MCF 10A (cell line): ENCODE data around the gene PPBP. TPM values are rescaled to one million over a fixed set of nuclear protein-coding genes. Genes with fewer than 3 reads are reported as not detected.
A peak's percentile ranks its signal among the peaks of the same experiment; 100 is the strongest.

Experiments
- BruUV-seq: library from RNA; stranded (reverse); fragments of 400-500 nt; replicated peaks from 2 replicates; lab custom pipeline; 2021; lab: Mats Ljungman, UMichigan
- CTCF ChIA-PET: fragments of 300-600 bp; sonication (Branson Sonifier 250); formaldehyde crosslinking; extraction: SDS; loops from one replicate; lab custom pipeline; 2021; ENCODE audit warnings: antibody characterized with exemption, inconsistent platforms; lab: Yijun Ruan, JAX
- POLR2A ChIA-PET: fragments of 300-600, 350-650 bp; sonication (Branson Sonifier 250); formaldehyde crosslinking; extraction: SDS; loops from one replicate; lab custom pipeline; 2020; ENCODE audit warnings: antibody characterized with exemption, inconsistent platforms; lab: Yijun Ruan, JAX
- DNase-seq: peaks from one replicate; pipeline ENCODE4 v3.0.0-alpha.2; 2018; ENCODE audit not compliant: unreplicated experiment
- H3K27ac Mint-ChIP-seq: one replicate; pipeline ENCODE4 v1.8.0; 2022; ENCODE audit warnings: mild to moderate bottlenecking, low read depth, mixed read lengths; ENCODE audit not compliant: unreplicated experiment
- H3K27me3 Mint-ChIP-seq: one replicate; pipeline ENCODE4 v1.8.0; 2022; ENCODE audit warnings: mixed read lengths; ENCODE audit not compliant: insufficient read depth, unreplicated experiment
- H3K36me3 Mint-ChIP-seq: one replicate; pipeline ENCODE4 v1.8.0; 2022; ENCODE audit warnings: mild to moderate bottlenecking, moderate library complexity, mixed read lengths; ENCODE audit not compliant: insufficient read depth, unreplicated experiment
- H3K4me1 Mint-ChIP-seq: one replicate; pipeline ENCODE4 v1.8.0; 2022; ENCODE audit warnings: mixed read lengths; ENCODE audit not compliant: insufficient read depth, unreplicated experiment
- H3K4me3 Mint-ChIP-seq: one replicate; pipeline ENCODE4 v1.8.0; 2022; ENCODE audit warnings: mild to moderate bottlenecking, moderate library complexity, mixed read lengths; ENCODE audit not compliant: unreplicated experiment
- H3K9me3 Mint-ChIP-seq: one replicate; pipeline ENCODE4 v1.8.0; 2022; ENCODE audit warnings: mixed read lengths; ENCODE audit not compliant: unreplicated experiment
- CTCF ChIP-seq: fragments of 200-600 bp; IDR thresholded peaks from one replicate; pipeline ENCODE4 v1.8.0; 2022; ENCODE audit warnings: antibody characterized with exemption, mild to moderate bottlenecking; ENCODE audit not compliant: unreplicated experiment
- intact Hi-C: fragments of 100-400 bp; cut with micrococcal nuclease; formaldehyde crosslinking; loops from 2 replicates; pipeline ENCODE4 v1.14.1; 2022
- total RNA-seq: library from RNA; stranded (reverse); gene quantifications from 2 replicates; pipeline ENCODE4 v1.2.3, GENCODE V29; 2022

The PPBP gene
- total RNA-seq, 1 experiment from 2014 or later = not detected

DNA sequence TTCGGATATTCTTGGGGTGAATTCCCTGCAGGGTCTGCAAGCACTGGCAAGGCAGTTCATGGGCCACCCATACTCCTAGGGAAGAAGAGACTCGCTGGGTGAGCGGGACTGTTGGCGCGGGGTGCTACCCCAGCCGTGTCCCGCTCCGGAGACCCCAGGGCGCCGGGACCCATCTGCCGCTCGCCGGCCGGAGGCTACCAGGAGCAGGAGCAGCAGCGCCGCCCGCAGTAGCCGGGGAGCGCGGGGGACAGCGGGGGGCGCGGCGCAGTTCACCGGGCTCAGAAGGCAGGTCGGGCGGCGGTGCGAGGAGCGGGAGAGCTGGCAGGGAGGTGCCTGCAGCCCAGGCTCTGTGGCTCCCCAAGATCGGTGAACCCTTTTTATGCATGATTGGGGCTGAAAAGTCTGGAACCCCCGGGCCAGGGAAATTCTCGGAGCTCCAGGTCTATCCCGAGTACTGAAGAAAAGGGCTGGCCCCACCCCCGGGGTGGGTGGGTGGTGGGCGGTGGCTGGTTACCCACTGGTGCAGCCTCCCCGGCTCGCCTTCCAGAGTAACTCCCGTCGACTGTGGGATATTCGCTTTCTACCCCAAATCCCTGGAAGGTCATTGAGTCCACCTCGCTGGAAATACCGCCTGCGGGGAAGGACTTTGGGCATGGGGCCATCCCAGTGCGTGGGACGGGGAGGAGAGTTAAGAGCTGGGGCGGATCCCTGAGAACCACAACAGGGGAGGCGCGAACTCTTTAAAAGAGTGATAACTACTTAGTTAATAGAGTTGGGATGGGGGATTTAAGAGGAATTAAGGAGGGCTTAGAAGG, 43.7 kb downstream of the PPBP start:
- intact Hi-C loops = no loop called here
- no peak for TF ChIP-seq CTCF
- Mint-ChIP-seq H3K27me3 (no peaks in the 10 kb centered on the region), H3K9me3 (peaks cover 3% of the 10 kb centered on the region), H3K4me3 (peak overlapping the region; percentile 69), H3K27ac (no peak overlapping the region), H3K4me1 (no peaks in the 10 kb centered on the region), H3K36me3 (no peaks in the 10 kb centered on the region)
- peak; percentile 53 for DNase-seq
- ChIA-PET POLR2A (no interaction called here), CTCF (interaction anchor here (1.0 to 1.2 kb wide), 2 partner anchors 17 to 94 kb away, joined by 3 read pairs; no protein-coding TSS in a partner anchor)
- BruUV-seq = no TSS peak

- Mint-ChIP-seq H3K9me3 (peaks cover 8% of the 10 kb centered on the region), H3K4me3 (peak overlapping the region; percentile 69), H3K27me3 (no peaks in the 10 kb centered on the region), H3K4me1 (no peaks in the 10 kb centered on the region), H3K36me3 (no peaks in the 10 kb centered on the region), H3K27ac (no peak overlapping the region)
- ChIA-PET CTCF (interaction anchor here (1.2 kb wide), 1 partner anchor 94 kb away, joined by 3 read pairs; no protein-coding TSS in a partner anchor), POLR2A (no interaction called here)
- intact Hi-C loops = no loop called here
- no peak for TF ChIP-seq CTCF
- BruUV-seq = no TSS peak
- DNase-seq = no peak
Measured at GRCh38 chr4:73943555-73943954, 44.4 kb downstream of the PPBP start.

- POLR2A ChIA-PET = interaction anchor here (1.2 kb wide), 1 partner anchor 19 kb away, joined by 4 read pairs; no protein-coding TSS in a partner anchor
- H3K4me3 Mint-ChIP-seq = no peak overlapping the region
Measured at GRCh38 chr4:73936969-73937368, 51.0 kb downstream of the PPBP start.

More at GRCh38 chr4:73936969-73937368, 51.0 kb downstream of the PPBP start:
- CTCF ChIA-PET = no interaction called here
- TF ChIP-seq CTCF = no peak
- H3K4me1 Mint-ChIP-seq = no peaks in the 10 kb centered on the region
- intact Hi-C loops = no loop called here
- no peak overlapping the region for H3K27ac Mint-ChIP-seq
- no peaks in the 10 kb centered on the region for H3K27me3 Mint-ChIP-seq
- no TSS peak for BruUV-seq
- peaks cover 8% of the 10 kb centered on the region for H3K9me3 Mint-ChIP-seq
- DNase-seq = no peak
- H3K36me3 Mint-ChIP-seq = no peaks in the 10 kb centered on the region

Other genes starting within 250 kb of the PPBP start
- gene CXCL8, start 247.6 kb downstream of the PPBP start, total RNA-seq = 17.0 and 36.2 TPM in 2 replicates
- not detected in 2 replicates for gene CXCL6, start 151.5 kb downstream of the PPBP start, total RNA-seq
- gene PF4V1, start 134.9 kb downstream of the PPBP start, total RNA-seq = not detected in 2 replicates
- 35.0 and 49.3 TPM in 2 replicates for gene CXCL1, start 118.8 kb downstream of the PPBP start, total RNA-seq
- gene PF4, start 6.2 kb downstream of the PPBP start, total RNA-seq = not detected in 2 replicates
- 0.51 and 0.54 TPM in 2 replicates for gene CXCL5, start 10.5 kb upstream of the PPBP start, total RNA-seq
- gene CXCL3, start 50.5 kb upstream of the PPBP start, total RNA-seq = 9.2 and 9.8 TPM in 2 replicates
- 62.3 and 76.2 TPM in 2 replicates for gene CXCL2, start 111.0 kb upstream of the PPBP start, total RNA-seq
- 110 and 113 TPM in 2 replicates for gene MTHFD2L, start 169.9 kb upstream of the PPBP start, total RNA-seq